Measurements from ENCODE around the gene MASP1. TPM values are rescaled to one million over a fixed set of nuclear protein-coding genes. Genes with fewer than 3 reads are reported as not detected.

The MASP1 gene
- polyA plus RNA-seq, 4 donors, result 6.8 to 8.9 (median 7.7) TPM

DNA sequence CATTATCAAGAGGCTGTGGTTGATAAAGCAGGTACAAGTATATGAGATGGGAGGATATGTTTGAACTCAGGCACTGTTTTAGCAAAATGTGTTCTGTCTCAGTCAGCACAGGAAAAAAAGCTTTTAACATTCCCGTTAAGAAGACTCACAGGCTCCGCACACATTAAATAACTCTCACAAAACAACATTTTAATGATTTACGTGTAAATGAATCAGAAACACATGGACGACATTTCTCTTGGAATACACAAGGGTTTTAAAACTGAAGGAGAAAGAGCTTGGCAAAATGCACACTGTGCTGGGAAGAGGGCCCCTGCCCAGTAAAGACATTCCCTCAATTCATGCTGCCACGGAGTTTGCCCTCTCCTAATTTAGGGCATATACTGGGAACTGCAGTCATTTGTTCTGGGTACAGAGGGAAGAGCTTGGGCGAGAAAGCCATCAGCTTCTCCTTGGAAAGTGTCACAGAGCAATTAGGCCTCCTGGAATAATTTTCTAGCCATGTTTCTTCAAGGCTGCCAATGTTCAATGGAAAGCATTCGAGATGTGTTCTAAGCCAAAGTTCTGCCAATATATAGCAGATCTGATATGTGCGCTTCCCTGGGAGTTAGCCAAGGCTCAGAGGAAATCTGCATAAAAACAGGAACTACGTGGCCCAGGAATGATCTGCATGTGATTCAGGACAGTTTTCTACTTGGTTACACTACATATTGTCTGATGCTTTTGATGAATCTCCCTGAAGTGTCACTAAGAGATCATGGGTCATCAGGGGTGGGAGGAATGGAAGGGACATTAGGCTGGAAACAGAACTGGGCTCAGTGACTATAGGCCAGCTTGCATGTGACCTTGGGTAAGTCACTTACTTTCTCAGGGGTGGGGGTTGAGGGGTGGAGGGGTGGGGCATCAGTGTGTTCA, 2.2 kb upstream of the MASP1 start:
- DNase-seq (ENCODE audit: low read depth in 4 of 4, low spot score in 3 of 4), result no peak

GRCh38 chr3:187292631-187293515, 1.3 kb upstream of the MASP1 start:
- no peak for DNase-seq (ENCODE audit: low read depth in 4 of 4, low spot score in 3 of 4)

DNA sequence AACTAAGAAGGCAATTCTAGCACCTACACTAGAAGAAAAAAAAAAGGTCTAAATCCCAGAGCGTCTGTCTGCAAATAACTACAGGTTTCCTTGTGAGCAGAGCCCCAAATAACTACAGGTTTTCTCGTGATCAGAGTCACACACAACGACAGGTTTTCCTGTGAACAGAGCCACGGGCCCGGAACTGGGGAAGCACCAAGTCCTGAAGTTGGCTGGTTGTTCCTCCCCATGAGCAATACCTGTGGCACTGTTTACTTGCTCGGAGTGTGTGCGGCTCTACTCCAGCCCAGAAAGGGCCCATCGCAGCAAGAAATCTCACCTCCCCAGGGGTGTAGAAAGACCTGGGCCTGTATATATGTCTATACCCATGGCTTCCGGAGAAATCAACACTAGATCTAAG, 644 bp upstream of the MASP1 start:
- DNase-seq (ENCODE audit: low read depth in 4 of 4, low spot score in 3 of 4), result no peak

GRCh38 chr3:187291001-187291511, 481 bp downstream of the MASP1 start:
- DNase-seq (ENCODE audit: low read depth in 4 of 4, low spot score in 3 of 4), result no peak

GRCh38 chr3:187290503-187290902, 1.0 kb downstream of the MASP1 start:
- no peak for DNase-seq (ENCODE audit: low read depth in 4 of 4, low spot score in 3 of 4)

- no peak for DNase-seq (ENCODE audit: low read depth in 4 of 4, low spot score in 3 of 4)
Observed at GRCh38 chr3:187288855-187289605, 2.5 kb downstream of the MASP1 start.

DNA sequence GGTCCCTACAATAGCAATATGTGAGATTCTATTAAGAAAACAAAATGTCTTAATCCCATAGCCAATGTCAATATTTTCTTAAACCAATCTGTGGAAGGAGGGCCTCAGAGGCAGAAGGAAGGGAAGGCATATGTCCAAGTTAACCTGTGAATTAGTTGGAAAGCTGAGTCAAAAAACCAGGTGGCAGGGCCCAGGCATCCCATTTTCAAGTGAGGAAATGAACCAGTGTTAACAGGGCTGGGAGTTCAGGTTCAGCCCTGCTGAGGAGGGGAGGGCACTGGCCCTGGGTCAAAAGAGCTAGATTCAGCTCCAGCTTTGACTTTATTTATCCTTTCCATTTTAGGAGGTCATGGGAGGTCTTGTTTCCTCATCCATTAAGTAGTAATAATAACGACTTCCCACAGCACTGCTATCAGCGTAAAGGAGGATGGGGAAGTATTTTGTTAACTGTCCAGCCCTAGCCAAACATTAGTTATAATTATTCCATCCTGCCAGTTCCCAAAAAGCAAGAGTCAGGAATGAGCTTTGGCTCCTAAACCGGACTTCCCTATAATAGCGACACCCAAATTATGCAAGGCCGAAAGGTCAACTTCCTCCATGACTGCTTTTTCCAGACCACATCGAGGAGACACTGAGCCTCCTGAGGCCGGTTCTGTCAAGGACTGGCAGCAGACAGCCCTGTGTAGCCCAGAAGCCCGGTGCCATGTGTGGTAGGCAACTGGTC, 3.2 kb downstream of the MASP1 start:
- no peak for DNase-seq (ENCODE audit: low read depth in 4 of 4, low spot score in 3 of 4)

GRCh38 chr3:187287256-187287655, 4.3 kb downstream of the MASP1 start:
- DNase-seq (ENCODE audit: low read depth in 4 of 4, low spot score in 3 of 4), result no peak

GRCh38 chr3:187286467-187287059, 5.0 kb downstream of the MASP1 start:
- no peak for DNase-seq (ENCODE audit: low read depth in 4 of 4, low spot score in 3 of 4)

DNA sequence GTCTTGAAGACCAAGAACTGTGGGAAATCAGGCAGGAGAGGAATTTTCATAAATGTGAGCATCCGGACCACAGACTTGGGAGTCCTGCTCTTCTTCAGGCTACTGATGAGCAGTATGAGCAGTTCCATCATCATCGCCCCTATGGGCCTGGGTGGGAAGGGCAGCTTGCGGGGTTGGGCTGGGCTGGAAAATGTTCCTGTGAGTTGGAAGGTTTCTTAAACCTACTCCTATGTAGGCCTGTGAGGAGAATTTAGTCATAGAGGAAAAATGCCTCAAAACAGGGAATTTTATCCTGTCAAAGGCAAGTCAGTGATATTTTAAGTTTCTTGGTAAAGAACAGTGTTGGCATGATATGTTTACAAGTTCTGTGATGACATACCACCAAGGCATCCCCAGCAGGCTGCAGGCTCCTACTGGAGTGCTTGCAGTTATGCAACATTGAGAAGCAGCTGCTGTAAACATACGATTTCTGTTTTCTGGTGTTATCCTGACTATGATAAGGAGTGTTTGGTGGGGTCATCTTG, 10.3 kb downstream of the MASP1 start:
- DNase-seq (ENCODE audit: low read depth in 4 of 4, low spot score in 3 of 4), result no peak

DNA sequence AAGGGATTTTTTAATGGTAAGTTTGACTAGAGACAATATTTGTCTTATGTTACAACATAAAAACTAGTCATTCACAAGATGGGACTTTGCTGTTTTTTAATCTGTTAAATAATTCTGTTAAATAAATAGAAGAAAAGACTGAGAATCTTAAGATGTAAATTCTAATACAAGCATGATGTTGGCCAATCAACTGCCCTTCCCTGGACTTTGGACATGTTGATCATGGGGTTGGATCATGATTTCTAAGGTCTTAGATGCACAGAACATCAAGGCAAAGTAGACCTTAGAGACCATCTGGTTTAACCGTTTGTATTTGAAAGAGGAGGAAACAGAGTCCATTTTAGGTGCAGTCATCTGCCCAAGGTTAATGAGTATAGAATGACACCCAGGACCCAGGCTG, 10.9 kb downstream of the MASP1 start:
- no peak for DNase-seq (ENCODE audit: low read depth in 4 of 4, low spot score in 3 of 4)

DNA sequence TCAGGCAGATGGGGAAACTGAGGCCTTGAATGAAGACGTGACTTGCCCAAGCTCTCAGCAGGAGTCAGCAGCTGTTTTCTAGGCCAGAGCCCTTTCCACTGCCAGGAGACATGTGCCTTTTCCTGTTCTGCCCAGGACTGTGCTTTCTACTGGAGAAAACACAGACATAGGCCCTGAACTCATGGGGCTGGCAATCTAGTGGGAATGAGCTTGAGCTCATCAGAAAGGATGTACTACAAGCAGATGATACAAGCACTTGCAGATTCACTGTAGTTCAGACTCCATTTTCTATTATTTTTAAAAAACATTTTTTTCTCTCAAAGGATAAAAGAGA, 14.4 kb downstream of the MASP1 start:
- DNase-seq (ENCODE audit: low read depth in 4 of 4, low spot score in 3 of 4), result no peak

DNA sequence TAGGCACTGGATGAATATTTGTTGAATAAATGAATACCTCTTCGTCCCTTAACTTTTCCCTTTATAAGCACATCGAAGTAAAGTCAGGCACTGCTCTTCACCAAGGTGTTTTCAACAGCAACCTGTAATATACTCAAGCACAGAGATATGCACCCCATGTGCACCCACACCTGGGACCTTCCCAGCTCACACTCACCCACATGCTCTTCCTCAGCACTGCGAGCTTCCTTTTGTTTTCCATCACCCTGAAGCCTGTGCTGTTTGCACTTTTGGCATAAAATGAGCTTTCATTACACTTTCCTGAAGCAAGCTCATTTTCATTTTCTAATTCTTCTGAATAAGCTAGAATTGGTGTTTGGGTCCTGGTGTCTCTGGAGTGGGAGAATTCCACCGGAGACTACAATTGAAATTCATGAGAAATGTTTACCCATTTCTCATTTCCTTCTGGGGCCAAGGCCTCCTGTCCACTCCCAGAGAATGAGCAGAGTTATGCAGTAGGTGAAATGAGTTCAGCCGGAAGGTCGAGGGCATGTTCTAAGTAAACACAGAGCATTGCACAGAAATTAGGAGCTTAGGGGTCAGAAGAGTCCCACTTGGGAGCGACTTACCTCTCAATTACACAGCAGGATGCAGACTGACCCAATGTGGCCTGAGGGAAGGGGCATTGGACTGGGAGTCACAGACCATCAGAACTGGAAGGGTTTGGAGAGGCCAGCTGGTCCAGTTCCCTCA, 15.0 kb downstream of the MASP1 start:
- DNase-seq (ENCODE audit: low read depth in 4 of 4, low spot score in 3 of 4), result no peak

DNA sequence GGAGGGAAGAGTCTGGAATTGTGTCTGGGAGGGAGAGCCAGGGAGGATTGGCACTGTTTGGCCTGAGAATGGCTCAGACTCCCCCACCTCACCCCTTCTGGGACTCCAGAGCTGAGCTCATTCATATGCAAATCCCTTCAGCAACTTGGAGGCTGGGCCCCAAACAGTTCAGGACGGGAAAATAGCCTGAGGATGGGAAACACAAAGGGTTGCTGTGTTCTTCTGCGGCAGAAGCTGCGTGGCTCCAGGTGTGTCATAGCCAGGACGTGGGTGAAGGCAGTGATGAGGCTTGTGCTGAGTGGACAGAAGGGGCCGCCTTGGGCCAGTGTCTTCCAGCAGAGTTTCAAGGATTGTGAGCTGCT, 16.6 kb downstream of the MASP1 start:
- DNase-seq (ENCODE audit: low read depth in 4 of 4, low spot score in 3 of 4), result no peak

DNA sequence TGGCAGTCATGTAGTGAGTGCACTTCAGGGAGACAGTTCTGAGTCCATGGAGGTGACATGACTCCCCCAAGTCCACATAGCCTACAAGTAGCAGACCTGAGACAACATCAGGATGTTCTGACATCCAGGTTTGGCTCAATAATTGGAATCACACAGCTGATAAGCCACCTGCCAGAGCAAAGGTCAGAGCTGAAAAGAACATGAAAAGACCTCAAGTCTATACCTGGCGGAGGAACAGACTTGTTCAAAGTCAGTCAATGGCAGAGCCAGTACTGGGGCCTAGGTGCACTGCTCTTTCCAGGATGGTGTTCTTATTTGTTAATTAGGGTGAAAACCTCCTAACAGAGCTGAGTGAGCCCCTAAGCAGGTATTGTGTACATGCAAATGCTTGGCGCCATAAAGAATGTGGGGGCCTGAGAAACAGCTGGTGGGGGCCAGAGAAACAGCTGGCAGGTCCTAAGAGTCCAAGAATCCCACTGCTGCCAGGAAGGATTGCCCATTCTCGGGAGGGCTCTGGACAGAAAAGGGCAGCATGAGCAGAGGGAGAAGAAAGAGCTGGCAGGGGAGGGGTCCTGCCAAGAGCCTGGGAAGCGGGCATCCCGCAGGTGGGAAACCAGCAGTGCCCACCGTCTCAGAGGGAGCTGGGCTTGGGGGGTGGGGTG, 17.1 kb downstream of the MASP1 start:
- DNase-seq (ENCODE audit: low read depth in 4 of 4, low spot score in 3 of 4), result no peak

DNA sequence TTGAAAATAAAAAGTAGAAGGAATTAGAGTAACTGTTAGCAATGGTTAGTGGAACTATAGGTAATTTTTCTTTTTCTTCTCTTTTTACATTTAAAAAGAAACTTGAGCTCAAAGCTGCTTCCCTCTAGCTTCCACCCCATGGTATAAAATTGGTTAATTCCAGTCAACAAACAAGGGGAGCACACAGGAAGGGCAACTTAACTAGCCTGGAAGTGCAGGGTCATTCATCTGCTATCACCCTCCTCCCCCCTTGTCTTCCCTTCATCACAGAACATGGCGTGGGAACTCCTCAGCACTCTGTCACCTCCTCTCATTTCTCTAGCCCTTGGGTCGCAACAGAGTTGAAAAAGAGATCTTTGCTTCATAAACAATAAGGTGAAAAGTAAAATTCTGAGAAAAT, 20.0 kb downstream of the MASP1 start:
- DNase-seq (ENCODE audit: low read depth in 4 of 4, low spot score in 3 of 4), result no peak

GRCh38 chr3:187269486-187269885, 22.1 kb downstream of the MASP1 start:
- no peak for DNase-seq (ENCODE audit: low read depth in 4 of 4, low spot score in 3 of 4)

- no peak for DNase-seq (ENCODE audit: low read depth in 4 of 4, low spot score in 3 of 4)
Observed at GRCh38 chr3:187267306-187267705, 24.2 kb downstream of the MASP1 start.
